Colonic mucosa (tissue), 4 donors: ENCODE data around the gene PAGR1. TPM values are rescaled to one million over a fixed set of nuclear protein-coding genes. Genes with fewer than 3 reads are reported as not detected.
A peak's percentile ranks its signal among the peaks of the same experiment; 100 is the strongest.
"Not testable (repeated sequence)": the region's sequence is repeated elsewhere in the genome, so short reads cannot be mapped to it uniquely, and the experiment has no call there.

Experiments
- DNase-seq: peaks from one replicate; pipeline ENCODE4 v3.0.0-alpha.2; 2020
- H3K27ac ChIP-seq: fragments of 200-600 bp; one replicate; pipeline ENCODE4 v1.8.0; 2021
- H3K27me3 ChIP-seq: fragments of 200-600 bp; one replicate; pipeline ENCODE4 v1.8.0; 2021
- H3K36me3 ChIP-seq: fragments of 200-600 bp; one replicate; pipeline ENCODE4 v1.8.0; 2021
- H3K4me1 ChIP-seq: fragments of 200-600 bp; one replicate; pipeline ENCODE4 v1.8.0; 2021; ENCODE audit warnings: mild to moderate bottlenecking
- H3K4me3 ChIP-seq: fragments of 200-600 bp; one replicate; pipeline ENCODE4 v1.8.0; 2021
- H3K9ac ChIP-seq, 2 donors: one replicate each; pipeline ENCODE4 v1.7.0; 2013; ENCODE audit warnings: control low read depth in 2 of 2, low read depth in 2 of 2, low read length in 2 of 2
- H3K9me3 ChIP-seq: fragments of 200-600 bp; one replicate; pipeline ENCODE4 v1.8.0; 2021
- intact Hi-C: fragments of 100-400 bp; cut with DNase I; formaldehyde crosslinking; loops from one replicate; pipeline ENCODE4 v1.14.1; 2022
- total RNA-seq, 2 donors: library from RNA; stranded (reverse); fragmentation: NEBNext Ultra II Directional in 1 of 2; extraction: Animal tissue kit (Norgen Biotek cat#: 25700) in 1 of 2; gene quantifications; one replicate each; pipeline ENCODE4 v1.2.1, GENCODE V29; 2021
- TF ChIP-seq, protein P1 (sequence below): fragments of 200-600 bp; IDR thresholded peaks from one replicate; pipeline ENCODE4 v1.8.0; 2022; ENCODE audit warnings: antibody characterized with exemption, mild to moderate bottlenecking
- donor health status: healthy.
- donor health status: DM: no; HTN: no; CAD: no.
- donor health status: DM: no; HTN: no; CAD: no.

The PAGR1 gene
- total RNA-seq, 2 donors from 2014 or later = 16.0 to 45.0 TPM

GRCh38 chr16:29825145-29826044 is 9.4 kb downstream of the PAGR1 start:
- TF ChIP-seq, protein P1, sequence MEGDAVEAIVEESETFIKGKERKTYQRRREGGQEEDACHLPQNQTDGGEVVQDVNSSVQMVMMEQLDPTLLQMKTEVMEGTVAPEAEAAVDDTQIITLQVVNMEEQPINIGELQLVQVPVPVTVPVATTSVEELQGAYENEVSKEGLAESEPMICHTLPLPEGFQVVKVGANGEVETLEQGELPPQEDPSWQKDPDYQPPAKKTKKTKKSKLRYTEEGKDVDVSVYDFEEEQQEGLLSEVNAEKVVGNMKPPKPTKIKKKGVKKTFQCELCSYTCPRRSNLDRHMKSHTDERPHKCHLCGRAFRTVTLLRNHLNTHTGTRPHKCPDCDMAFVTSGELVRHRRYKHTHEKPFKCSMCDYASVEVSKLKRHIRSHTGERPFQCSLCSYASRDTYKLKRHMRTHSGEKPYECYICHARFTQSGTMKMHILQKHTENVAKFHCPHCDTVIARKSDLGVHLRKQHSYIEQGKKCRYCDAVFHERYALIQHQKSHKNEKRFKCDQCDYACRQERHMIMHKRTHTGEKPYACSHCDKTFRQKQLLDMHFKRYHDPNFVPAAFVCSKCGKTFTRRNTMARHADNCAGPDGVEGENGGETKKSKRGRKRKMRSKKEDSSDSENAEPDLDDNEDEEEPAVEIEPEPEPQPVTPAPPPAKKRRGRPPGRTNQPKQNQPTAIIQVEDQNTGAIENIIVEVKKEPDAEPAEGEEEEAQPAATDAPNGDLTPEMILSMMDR = no peak
- intact Hi-C loops = no loop called here
- Histone ChIP-seq H3K9ac (peak overlapping the region in 1 of 2 donors; percentile 89), H3K27ac (peak overlapping the region; percentile 97), H3K9me3 (no peaks in the 10 kb centered on the region), H3K36me3 (peaks cover 2% of the 10 kb centered on the region), H3K4me3 (peak overlapping the region; percentile 10), H3K4me1 (peaks cover 45% of the 10 kb centered on the region), H3K27me3 (no peaks in the 10 kb centered on the region)
- DNase-seq = peak; percentile 70

- no peaks in the 10 kb centered on the region for H3K9me3 ChIP-seq
- H3K4me1 ChIP-seq = peaks cover 45% of the 10 kb centered on the region
- no peaks in the 10 kb centered on the region for H3K27me3 ChIP-seq
- TF ChIP-seq, protein P1 = no peak
- no peak overlapping the region for H3K9ac ChIP-seq
- H3K4me3 ChIP-seq = no peak overlapping the region
- H3K27ac ChIP-seq = peak overlapping the region; percentile 97
- H3K36me3 ChIP-seq = peaks cover 10% of the 10 kb centered on the region
- intact Hi-C loops = no loop called here
- no peak for DNase-seq
Measured at GRCh38 chr16:29826342-29826695, 10.4 kb downstream of the PAGR1 start.

GRCh38 chr16:29830774-29831173 is 14.8 kb downstream of the PAGR1 start:
- Histone ChIP-seq H3K4me3 (no peak overlapping the region), H3K9me3 (no peaks in the 10 kb centered on the region), H3K9ac (no peak overlapping the region), H3K27me3 (no peaks in the 10 kb centered on the region), H3K36me3 (peaks cover 29% of the 10 kb centered on the region), H3K4me1 (peaks cover 13% of the 10 kb centered on the region), H3K27ac (no peak overlapping the region)
- no peak for DNase-seq
- TF ChIP-seq, protein P1 = no peak
- intact Hi-C loops = no loop called here

- no peak overlapping the region for H3K27ac ChIP-seq
- H3K4me1 ChIP-seq = peaks cover 8% of the 10 kb centered on the region
- intact Hi-C loops = no loop called here
- H3K4me3 ChIP-seq = no peak overlapping the region
- DNase-seq = no peak
- no peaks in the 10 kb centered on the region for H3K9me3 ChIP-seq
- peaks cover 34% of the 10 kb centered on the region for H3K36me3 ChIP-seq
- no peaks in the 10 kb centered on the region for H3K27me3 ChIP-seq
- TF ChIP-seq, protein P1 = no peak
- H3K9ac ChIP-seq = no peak overlapping the region
Measured at GRCh38 chr16:29831490-29831889, 15.5 kb downstream of the PAGR1 start.

DNA sequence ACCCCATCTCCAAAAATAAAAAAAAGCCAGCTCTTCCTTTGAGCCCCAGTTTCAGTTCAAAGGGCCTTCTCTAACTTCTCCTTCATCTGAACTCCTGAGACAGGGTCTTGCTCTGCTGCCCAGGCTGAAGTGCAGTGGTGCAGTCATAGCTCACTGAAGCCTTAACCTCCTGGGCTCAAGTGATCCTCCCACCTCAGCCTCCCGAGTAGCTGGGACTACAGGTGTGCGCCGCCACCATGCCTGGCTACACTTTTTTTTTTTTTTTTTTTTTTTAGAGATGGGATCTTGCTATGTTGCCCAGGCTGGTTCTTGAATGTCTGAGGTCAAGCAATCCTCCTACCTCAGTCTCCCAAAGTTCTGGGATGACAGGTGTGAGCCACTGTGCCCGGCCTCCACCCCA is 17.3 kb downstream of the PAGR1 start:
- H3K36me3 ChIP-seq = peaks cover 50% of the 10 kb centered on the region
- intact Hi-C loops, H3K4me3 ChIP-seq, H3K27ac ChIP-seq, H3K9ac ChIP-seq, DNase-seq, H3K4me1 ChIP-seq, H3K27me3 ChIP-seq, H3K9me3 ChIP-seq: not testable (repeated sequence)

DNA sequence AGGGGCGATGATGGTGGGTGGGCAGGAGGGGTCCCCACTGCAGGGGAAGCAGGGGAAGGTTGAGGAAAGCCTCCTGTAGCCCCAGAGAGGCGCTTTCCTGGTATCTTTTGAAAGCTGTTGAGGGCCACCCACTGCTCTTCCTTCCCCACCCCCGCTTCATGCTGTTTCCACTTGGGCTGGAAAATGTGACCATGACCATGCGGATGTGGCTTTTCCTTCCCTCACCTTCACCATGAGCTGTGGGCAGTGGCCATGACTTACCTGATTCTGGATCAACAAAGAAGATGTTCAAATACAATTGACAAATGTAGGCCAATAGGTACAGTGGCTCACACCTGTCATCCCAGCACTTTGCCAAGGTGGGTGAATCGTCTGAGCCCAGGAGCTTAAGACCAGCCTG is 18.1 kb downstream of the PAGR1 start:
- intact Hi-C loops = no loop called here
- Histone ChIP-seq H3K27me3 (no peaks in the 10 kb centered on the region), H3K9ac (no peak overlapping the region), H3K36me3 (peaks cover 50% of the 10 kb centered on the region), H3K4me1 (no peaks in the 10 kb centered on the region), H3K4me3 (no peak overlapping the region), H3K9me3 (no peaks in the 10 kb centered on the region), H3K27ac (no peak overlapping the region)
- no peak for DNase-seq
- TF ChIP-seq, protein P1 = no peak
